Renal cortex interstitium (tissue), 11 donors: ENCODE results near the gene CNTN1. TPM values are rescaled to one million over a fixed set of nuclear protein-coding genes. Genes with fewer than 3 reads are reported as not detected.
"Not testable (repeated sequence)": the region's sequence is repeated elsewhere in the genome, so short reads cannot be mapped to it uniquely, and the experiment has no call there.

Experiments used
- DNase-seq, 11 donors: peaks; one replicate each; pipeline ENCODE4 v3.0.0-alpha.2; 2013; ENCODE audit warnings: low read depth in 9 of 11, low spot score in 4 of 11; ENCODE audit errors: extremely low read depth in 1 of 11
- polyA plus RNA-seq, 3 donors: library from polyadenylated mRNA; unstranded; fragments of 120-200 nt; gene quantifications; one replicate each; pipeline ENCODE4 v1.2.1, GENCODE V29; 2013; ENCODE audit not compliant: insufficient read length in 3 of 3

CNTN1 gene
- polyA plus RNA-seq, 3 donors = 37.6 to 45.2 (median 38.1) TPM

DNA sequence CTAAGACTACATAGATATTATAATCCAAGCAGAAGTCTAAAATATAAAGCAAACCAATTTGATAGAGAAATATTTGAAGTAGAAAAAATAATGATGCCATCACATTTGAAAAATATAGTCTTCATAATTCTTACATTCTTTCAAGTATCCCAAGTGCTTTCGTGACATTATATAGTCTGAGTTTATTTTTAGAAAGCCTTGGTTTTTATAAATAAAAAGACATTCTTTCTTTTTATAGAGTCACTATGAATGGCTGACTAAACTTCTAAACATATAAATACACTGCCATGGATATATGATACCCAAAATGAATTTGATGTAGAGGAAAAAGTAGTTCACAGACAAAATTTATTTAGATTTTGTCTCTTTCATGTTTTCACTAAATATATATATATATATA, 360.8 kb downstream of the CNTN1 start:
- DNase-seq = no peak

DNA sequence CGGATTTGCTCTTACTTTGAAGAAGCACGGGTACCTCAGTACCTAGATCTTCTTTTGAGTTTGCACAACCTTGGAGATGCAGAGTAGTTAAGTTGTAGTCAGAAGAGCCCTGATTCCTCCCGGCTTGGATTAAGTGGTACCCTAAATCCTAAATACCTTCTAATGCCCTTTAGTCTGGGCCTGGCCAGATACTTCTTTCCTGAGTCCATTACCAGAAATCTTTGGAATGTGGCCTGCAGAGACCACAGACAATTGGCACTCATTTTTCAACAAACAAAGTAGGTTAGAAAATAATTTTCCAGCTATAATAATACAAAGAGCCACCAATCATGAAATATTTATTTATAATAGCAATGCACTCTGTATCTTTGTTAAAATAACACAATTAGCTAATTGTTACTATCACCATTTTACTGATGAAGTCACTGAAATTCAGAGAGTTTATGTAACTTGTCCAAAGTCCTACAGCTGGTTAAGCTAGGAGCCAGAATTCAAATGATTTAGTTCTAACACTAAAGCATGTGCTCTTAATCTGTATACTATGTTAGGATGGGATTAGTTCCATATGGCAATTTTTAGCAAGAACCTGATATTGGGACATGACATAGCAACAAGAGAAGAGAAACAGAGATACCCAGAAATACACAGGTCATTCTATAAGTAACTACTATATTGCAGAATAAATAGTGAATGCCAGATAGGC, 363.8 kb downstream of the CNTN1 start:
- DNase-seq = no peak

DNA sequence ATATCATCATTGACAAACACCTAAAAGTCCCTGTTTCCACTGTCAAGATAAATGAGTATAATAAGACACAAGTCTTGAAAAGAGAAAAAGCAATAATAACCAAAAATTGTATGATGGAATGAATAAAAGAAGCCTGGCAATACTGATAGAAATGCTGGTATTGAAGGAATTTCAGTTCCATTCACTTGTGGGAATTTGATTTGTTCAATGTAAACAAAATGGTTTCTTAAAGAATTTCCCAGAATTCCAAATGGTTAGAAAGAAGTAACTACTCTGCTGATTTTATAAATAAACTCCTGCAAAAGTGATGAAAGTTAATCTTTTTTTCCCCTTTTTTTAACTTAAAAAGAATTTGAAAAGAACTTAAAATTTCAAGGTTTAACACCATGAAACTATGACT, 366.0 kb downstream of the CNTN1 start:
- DNase-seq = no peak

DNA sequence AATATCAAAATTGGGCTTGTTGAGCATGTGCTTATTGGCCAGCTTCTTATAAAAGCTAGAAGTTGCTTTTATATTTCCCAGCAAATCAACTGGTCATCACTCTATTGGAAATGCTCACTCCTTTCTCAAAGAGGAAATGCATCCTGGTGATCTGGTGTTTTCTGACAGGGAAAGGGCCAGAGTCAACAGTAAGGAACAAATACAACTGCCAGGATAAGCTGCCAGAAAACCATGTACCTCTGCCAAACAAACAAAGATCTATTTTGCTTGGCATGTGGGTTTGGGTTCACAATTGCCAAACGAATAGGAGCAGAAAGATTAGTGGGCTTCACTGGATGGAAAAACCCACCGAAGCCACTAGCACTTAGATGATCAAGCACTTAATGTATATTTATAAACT, 369.0 kb downstream of the CNTN1 start:
- no peak for DNase-seq

DNA sequence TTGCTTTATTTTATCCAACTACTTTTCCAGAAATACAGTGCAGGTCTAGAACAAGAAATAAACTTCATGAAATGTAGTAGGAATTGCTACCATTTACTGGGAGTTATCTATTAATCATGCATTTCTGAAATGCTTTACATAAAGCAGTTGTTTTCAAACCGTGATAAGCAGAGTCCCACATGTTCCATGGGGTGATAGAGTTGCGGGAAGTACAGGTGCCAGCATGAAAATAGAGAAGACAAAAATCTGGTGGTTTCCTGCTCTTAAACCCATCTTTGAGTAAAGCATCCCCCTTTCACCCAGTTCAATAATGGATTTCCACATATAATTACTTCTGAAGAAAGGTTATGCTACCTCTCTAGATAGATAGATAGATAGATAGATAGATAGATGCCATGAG, 372.2 kb downstream of the CNTN1 start:
- no peak for DNase-seq

DNA sequence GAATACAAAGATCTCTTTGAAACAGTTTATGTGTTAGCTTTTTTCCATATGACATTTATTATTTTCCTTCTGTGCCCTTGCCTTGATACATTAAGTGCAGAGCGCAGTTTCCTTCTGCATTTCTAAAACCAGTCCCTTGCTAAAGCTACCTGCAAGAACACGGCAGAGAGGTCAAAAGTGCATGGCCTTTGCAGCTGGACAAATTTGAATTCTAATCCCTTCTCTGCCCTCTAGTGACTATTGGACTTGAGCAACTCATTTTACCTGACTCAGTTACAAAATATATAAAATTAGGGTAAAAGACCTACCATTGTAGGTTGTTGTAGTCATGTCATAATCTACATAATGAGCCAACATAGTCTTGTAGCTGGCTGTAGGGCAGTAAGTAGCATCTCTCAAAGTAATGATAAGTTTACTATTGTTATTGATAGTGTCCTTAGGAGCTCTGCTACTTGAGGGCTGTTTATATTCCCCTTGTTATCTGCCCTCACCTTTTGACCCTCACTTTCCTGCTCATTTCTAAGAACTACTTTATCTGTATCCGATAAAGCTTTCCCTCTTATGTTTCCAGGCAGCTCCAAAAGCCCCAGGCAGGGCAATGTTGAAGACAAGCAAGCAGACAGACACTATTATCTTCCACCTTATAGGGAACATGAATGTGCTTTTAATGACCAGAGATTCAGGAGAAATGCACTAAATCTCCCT, 375.9 kb downstream of the CNTN1 start:
- DNase-seq = no peak

DNA sequence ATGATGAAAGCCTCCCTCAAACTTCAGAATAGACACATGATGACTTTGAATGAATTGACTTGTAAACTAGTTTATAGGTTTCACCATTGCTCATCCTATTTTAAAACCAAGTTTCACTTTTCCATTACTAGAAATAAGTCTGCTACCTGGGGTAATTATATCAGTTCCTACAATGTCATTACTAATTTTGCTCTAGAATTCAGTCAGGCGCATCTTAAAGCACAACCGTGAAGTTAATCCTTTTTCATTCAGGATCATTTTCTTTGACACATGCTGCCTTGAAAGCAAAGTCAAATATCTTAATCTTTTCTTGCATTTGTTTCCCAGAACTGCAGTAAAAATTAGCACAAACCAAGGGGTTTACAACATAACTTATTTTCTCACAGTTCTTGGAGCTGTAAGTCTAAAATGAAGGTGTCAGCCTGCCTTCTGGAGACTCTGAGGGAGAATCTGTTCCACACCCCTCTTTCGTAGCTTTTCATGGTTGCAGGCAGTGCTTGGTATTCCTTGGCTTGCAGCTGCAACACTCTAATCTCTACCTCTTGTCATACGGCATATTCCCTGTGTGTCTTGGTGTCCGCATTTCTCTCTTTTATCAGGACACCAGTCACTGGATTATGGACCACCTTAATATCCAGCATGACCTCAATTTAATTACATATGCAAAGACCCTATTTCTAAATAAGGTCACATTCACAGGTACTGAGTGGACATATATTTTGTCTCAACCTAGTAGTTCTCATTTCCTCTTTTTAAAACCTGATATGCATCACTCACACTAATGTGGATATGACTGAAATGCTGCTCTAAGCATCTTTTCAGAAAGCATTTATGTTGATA, 381.6 kb downstream of the CNTN1 start:
- no peak for DNase-seq

DNA sequence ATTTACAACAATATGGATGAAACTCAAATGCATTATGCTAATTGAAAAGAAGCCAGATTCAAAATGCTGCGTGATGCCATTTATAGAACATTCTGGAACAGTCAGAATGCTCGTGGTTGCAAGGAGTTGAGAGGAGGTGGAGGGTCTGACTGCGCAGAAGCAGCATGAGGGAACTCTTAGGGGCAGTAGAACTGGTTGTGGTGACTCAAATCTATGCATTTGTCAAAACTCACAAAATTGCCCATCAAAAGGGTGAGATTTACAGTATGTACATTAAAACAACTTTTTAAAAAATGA, 382.2 kb downstream of the CNTN1 start:
- no peak for DNase-seq

DNA sequence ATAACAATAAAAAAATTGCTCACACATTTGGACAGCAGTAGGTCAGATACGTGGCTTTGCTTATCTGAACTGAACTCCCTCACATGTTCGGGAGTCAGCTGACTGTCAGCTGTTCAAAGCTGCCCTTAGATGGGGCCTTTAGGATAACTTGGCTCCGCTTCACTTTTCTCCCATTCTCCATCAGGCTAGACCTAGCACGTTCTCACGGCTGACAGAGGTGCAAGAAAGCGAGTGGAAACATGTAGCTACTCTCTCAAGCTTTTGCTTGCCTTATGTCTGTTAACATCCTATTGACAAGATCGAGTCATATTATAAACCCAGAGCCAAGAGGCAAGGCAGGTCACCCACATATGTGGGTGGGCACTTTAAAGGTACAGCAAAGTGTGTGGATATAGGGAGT, 383.9 kb downstream of the CNTN1 start:
- no peak for DNase-seq

DNA sequence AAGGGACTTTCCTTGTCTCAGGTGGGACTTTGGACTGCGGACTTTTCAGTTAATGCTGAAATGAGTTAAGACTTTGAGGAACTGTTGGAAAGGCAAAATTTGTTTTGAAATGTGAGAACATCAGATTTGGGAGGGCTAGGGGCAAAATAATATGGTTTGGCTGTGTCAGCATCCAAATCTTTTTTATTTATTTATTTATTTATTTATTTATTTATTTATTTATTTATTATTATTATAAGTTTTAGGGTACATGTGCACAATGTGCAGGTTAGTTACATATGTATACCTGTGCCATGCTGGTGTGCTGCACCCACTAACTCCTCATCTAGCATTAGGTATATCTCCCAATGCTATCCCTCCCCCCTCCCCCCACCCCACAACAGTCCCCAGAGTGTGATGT, 389.0 kb downstream of the CNTN1 start:
- not testable (repeated sequence) for DNase-seq

DNA sequence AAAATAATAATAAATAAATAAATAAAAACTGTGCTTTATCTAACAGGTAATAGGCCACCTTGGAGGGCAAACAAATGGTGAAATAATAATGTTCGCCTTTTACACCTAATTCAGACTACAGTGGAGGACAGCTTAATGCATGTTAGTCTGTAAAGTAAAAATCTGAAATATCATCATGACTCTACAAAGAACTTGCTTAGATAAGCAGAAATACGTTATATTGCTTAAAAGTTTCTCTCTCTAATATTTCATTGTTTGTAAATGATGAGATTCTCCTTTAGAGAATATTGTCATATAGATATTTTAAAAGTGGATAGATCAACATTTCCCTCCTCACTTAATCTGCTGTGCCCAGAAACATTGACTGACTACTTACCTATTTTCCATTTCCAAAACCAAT, 397.2 kb downstream of the CNTN1 start:
- DNase-seq = no peak

DNA sequence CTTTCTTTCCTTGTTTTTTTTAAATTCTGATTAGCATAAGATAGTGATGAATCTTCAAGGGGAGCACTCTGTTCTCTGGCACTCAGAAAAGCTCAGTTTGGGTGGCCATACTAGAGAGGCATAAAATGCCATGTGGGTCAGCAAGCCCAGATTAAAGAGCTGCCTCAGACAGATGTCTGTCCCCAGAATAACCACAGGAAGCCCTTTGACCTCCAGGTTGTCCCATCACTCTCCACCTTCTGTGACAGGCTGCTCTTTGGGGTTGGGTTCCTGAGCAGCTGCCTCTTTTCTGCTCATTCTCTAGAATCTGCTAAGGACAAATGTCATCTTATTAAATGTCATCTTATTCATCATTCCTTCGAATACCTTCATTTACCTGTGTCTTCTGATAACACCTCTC, 399.9 kb downstream of the CNTN1 start:
- no peak for DNase-seq

DNA sequence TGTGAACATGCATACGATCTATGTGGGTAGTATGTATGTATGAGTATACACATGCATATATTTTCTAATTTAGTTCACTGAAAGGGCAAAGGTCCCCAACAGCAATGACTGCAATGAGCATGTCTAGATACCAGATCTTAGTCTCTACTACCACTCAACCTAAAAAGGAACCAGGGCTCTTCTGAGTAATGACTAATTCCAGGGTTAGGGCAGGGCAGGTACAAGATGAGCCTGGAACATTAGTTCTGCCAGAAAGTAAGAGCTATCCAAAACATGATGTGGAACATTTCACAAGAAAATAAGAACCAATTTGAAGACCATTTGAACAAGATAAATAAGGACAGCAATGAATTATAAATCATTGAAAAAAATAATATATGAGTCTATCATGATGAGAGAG, 404.6 kb downstream of the CNTN1 start:
- no peak for DNase-seq

DNA sequence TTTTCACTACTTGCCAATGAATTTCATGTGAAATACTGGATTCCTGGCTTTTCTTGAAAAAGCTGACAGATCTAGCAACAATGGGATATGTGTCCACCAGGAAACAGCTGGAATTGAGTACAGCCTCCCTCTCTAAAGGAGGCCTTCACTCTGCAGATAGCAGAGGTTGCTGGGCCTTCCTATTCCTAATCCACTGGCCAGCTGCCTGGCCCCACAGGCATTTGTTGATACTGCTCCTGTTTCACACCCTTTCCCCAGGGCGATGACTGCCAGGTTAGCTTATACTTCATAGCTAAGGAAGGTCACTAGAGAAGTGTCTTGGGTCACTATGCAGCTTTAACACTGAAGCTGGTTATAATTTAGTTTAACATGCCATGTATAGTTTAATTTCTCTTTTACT, 408.3 kb downstream of the CNTN1 start:
- no peak for DNase-seq

DNA sequence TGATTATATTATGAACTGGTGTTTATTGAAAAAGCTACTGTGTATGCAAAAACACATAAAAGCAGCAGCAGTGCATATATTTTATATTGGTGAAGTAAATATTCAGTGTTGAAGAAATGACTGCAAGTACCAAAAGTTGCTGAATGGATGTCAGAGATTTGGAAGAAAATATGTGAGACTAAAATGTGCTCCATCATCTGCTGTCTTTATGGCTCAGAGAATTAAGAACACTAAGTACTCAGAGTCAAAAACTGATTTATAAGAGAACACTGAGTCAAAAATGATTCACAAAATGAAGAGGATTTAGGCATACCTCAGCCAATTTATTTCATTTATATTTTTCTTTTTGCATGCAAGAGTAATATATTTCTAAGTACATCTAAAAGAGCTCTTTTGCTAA, 409.6 kb downstream of the CNTN1 start:
- no peak for DNase-seq

DNA sequence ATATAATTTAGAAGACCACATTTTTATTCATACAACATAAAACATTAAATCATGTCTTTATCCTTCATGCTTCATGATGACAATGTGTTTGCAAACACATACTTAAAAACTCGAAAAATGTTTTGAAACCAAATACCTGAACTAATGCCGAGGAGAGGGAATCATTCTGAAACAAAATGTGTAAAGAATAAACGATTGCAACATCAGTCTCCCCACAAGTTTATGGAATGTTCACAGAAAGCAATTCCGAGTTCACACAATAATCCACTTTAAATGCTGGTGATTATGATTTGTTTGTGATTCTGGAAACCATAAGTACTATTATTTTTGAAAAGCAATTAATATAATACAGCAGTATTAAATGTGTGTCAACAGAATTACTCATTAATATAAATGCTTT, 411.4 kb downstream of the CNTN1 start:
- DNase-seq = no peak

DNA sequence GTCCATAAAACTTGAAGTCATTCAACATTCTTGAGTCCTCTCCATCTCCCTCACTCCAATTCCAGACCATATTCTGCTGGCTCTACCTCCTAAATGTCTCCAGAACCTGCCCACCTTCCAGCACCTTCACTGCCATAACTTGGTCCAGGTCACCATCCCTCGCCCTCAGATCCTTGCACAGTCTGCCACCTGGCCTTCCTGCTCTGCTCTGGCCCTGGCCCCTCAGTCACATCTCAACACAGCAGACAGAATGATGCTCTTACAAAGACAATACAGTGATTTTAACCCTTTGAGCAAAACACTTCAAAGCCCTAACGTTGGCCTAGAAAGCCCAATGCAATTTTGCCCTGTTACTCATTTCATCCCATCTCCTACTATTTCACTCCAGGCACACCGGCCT, 414.1 kb downstream of the CNTN1 start:
- no peak for DNase-seq

DNA sequence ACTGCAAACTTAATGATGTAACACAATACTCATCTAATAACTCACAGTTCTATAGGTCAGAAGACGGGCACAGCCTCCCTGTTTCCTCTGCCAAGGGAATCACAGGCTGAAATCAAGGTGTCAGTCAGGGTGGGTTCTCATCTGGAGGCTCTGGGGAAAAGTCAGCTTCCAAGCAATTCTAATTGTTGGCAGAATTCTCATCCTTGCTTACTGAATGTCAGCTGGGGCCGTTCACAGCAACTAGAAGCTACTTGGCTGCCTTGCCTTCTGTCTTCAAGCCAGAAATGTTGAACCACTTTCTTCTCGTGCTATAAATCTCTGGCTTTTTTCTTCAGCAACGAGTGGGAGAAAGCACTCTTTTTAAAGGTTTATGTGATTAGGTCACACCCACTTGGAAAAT, 415.8 kb downstream of the CNTN1 start:
- peak; percentile 6 to 34 (median 15) for DNase-seq

DNA sequence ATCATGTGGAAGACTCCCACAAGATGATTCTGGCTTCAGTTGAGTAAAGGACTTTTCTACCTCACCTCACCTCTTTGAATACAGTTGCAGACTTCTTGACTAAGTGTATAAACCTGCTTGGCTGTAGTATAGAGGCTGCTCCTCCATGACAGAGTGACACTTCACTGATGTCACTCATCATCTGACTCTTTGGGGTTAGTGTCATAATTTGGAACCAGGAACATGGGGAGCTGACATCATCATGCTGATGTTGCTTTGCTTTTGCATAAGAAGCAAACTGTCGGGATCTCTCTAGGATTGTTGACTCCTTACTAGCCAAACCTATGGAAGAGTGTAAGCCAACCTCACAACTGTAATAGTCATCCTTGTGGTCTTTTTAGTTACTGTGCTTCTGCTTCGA, 420.7 kb downstream of the CNTN1 start:
- no peak for DNase-seq

DNA sequence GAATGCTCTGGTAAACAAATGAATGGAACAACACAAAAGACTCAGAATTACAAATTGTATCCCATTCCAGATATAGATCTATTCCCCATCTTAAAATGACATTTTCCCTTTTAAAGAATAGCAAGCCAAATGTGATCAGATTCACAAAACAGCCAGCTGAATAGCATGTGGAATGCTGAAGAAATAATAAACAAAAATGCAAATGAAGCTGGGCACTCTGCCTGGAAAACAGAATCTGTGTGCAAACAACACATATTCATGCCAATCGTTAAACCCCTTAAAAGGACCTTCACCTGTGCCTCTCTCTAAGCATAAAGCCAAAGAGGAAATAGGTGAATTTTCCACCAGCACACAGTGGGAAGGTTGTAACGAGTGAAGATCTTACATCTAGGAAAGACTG, 428.0 kb downstream of the CNTN1 start:
- DNase-seq = no peak
